HG02678 (cell line): Measurements from ENCODE around the gene COX7A2.

Source experiments
- ATAC-seq: cut with Tn5 transposase; IDR thresholded peaks from one replicate; pipeline ENCODE4 v1.9.1; 2021; ENCODE audit warnings: mild to moderate bottlenecking, moderate library complexity; ENCODE audit not compliant: unreplicated experiment

Gene COX7A2

DNA sequence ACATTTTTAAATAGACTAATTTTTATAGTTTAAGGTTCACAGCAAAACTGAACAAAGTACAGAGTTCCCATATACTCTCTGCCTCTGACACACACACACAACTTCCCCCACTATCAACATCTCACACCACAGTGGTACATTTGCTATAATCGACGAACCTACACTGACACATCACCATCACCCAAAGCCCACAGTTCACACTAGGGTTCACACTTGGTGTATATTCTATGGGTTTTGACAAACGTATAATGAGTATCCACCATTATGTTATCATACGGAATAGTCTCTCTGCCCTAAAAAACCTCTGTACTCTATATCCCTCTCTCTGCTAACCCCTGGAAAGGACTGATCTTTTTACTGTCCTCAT lies 25.4 kb upstream of the COX7A2 start:
- ATAC-seq = no peak

DNA sequence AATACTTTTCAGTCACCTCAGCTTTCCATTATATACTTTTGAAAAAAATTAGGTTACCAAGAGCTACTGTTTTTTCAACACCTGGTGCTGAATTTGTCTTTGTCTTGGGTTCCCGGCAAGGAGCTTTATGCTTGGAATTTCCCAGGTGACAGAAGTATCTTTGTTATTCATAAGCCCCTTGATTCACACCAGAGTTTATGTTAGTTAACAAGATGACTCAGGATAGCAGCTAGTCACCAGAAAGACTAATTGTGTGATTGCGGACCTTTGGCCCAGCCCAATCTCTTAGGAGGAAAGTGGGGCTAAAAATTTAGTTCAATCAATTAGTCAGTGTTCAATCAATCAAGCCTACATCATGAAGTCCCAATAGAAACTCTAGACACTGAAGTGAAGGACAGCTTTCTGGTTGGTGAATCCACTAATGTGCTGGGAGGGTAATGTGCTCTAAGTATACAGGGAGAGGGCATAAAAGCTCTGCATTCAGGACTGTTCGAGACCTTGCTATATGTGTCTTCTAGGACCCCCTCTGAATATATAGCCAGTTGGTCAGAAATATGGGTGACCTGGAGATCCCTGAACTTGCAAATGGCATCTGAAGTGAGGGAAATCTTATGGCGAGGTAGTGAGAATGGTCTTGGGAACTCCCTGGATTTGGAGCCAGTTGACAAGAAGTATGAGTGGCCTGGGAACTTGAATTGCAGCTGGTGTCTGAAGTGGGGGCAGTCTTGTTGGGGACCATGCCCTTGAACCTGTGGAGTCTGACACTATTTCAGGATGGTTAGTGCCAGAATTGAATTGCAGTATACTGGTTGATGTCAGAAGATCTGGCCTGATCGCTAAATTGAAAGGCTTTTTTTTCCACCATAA lies 24.8 kb upstream of the COX7A2 start:
- ATAC-seq = no peak

DNA sequence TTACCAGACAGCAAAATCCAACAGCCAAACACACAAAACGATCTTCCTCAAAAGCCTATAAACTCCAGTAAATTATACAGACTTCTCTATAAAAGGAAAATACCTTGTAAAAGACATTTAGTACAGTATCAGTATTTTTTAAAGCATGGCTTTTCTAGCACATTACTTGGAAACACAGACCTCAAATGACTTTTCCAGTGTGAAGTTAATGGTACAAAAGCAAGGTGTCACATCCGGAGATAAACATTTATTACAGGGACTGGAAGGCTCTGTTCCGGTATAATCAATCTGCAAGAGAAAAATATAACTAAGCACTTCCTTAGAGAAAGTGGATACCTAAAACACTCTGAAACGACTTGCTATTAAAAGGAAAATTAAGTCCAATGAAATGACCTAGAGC lies 23.9 kb upstream of the COX7A2 start:
- ATAC-seq = no peak

DNA sequence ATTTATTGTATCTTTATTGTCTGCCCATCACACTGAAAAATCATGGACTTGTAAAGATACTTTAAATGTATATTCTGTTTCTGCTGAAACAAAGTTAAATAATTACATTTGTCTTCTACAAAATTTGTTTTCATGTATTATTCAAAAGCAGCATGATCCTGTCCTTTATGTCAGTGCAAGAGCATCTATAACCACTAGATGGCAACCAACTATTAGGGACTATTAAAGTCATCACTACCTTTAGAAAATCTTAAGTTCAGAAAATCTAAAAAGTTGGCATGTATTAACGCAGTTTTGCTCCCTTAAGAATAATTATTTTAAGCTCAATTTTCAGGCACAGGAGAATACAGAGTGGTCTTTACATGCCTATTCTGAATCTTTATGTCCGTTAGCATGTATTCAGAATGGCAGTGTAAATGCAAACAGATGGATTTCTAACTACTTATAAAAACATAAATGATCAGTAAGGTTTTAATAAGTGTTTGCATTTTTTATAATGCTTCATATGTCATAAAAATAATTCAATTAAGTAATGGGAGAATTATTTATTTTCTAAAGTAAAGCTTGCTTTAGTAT lies 23.2 kb upstream of the COX7A2 start:
- ATAC-seq = peak; percentile 76

GRCh38 chr6:75263401-75263750 lies 19.8 kb upstream of the COX7A2 start:
- no peak for ATAC-seq

- ATAC-seq = no peak
Measured at GRCh38 chr6:75262716-75263400, 19.3 kb upstream of the COX7A2 start.

DNA sequence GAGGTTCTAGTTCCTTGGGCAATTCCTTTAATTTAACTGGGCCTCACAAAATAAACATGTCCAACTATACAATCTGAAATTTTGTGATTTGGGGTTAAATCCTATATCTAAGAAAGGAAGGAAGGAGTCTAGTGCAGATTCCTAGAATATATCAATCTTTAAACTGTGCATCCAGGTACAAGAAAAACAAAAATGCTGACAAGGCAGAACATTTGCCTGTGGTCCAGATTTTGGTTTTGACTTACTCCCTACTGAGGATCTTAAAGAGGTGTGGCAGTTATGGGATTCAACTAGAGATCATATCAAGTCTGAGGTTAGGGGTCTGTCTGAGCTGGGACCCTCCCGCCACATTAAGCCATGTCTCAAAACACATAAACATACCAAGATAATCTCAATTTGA lies 17.7 kb upstream of the COX7A2 start:
- no peak for ATAC-seq

DNA sequence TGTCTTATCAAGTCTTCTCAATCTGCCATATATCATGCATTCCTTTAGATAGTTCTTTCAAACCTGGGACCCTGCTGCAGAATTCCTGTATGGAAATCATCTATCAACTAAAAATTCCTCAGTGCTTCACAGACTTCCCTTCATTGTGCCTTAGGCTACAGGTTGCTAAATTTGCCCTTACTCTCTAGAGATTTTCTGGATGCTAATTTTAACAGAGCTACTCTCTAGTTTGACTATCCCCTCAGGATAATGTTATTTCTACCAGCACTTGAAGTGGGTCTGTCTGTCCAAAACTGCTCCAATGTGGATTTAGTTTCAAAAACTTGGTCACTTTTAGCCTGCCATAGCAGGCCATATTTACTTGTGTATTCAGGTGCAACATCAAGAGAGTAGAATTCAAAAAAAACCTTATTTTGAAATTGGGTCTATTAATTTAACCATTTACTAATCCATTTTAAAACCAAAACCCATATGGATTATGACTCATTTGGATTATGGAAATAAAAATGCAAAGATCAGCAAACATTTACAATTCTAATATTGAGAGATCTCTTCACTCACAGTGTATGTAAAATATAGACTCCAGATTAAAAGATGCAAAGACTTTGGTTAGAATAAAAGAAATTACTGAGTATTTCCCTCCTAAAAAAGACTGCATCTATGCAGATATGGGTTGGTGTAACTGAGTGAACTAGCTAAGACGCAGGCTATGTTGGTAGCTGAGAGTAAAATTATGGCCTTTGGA lies 13.9 kb upstream of the COX7A2 start:
- no peak for ATAC-seq

DNA sequence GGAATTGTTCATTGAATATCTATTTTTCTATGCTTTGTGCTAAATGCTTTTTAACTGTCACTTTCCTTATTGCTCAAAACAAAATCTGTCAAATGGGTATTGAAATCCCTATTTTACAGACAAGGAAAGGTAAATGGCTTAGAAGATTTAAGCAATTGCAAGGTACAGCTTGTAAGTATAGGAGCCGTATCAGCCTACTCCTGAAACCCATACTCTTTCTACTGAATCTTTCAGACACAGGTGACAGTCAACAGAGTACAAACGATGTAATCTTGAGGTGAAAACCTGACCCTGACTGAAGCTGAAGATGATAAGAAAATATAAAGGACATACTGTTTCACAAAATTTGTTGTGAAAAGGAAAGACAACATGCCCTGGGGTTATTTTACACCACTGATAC lies 7.0 kb upstream of the COX7A2 start:
- ATAC-seq = no peak

DNA sequence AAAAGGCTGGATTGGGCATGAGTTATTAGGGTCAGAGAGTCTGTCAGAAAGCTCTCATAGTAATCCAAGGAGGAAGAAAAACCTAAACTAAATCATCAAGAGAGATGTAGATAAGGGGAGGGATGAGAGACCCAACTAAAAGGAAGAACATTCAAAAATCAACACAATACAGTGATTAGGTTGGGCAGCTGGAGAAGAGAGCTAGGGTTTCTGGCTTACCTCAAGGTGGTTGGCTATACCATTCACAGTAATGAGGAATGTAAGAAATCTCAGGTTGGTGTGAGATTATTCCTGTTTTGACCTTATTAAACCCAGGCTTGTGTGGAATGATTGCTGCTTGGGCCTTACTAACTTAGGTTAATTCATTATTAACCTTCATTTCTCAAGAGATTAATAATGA lies 6.2 kb upstream of the COX7A2 start:
- ATAC-seq = no peak

GRCh38 chr6:75246386-75246785 lies 2.8 kb upstream of the COX7A2 start:
- ATAC-seq = no peak

DNA sequence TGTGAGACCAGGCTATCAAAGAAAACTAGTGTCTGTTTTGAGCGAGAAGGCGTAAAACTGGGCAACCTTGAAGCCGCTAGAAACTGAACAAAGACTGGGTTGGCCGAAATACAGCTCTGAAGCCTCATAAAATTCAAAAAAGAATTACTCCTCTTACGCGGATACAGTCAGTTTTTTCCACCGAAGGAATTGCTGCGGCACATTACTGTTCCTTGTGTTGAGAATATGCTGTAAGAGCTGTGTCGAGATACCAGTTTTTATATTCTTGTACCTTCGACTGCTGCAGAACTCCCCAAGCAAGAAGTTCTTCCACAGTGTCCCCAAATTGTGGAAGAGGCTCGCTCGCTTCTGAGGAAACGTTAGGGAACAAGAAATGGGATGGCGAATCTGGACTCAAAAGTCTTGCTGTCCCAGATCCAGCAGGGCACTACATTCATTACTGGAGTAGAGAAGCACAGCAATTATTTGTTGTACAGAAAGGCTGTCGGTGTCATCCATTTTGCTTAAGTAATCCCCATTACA lies 523 bp upstream of the COX7A2 start:
- peak; percentile 19 for ATAC-seq

GRCh38 chr6:75236630-75237029 lies 7.0 kb downstream of the COX7A2 start:
- ATAC-seq = no peak

DNA sequence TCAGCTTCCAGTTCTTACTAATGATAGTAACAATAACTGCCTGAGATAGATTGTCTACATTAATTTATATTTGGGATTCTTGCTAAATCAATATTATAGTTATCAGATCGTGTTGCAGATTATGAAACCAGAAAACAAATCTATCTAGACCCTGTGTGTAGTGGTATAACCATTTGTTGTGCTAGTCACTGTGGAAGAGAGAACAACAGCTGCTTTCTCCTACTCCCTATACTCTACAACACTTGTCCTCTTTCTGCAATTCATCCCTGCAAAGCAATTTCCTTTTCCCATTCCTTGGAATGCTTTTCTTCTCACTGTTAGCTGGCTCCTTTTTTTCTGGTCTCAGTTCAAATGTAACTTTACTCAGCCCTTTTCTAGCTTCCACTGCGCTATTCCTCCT lies 8.3 kb downstream of the COX7A2 start:
- no peak for ATAC-seq

- no peak for ATAC-seq
Measured at GRCh38 chr6:75234126-75234865, 9.3 kb downstream of the COX7A2 start.

DNA sequence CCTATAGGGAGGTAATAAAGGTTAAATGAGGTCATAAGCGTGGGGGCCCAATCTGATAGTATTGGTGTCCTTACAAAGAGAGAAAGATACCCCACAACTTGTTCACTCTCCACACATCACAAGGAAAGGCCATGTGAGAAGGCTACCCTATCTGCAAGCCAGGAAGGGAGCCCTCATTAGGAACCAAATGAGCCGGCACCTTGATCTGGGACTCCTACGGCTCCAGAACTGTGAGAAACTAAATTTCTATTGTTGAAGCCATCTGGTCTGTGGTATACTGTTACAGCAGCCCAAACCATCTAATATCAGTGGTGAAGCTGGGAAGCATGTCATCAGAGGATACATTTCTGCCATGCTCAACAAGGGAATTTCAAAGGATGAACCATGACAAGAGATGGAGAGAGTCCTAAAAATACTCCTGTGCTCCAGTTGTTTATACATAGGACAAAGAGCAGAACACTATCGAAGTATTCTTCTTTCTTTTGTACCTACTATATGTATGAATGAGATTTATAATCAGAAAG lies 10.4 kb downstream of the COX7A2 start:
- no peak for ATAC-seq

GRCh38 chr6:75230484-75231325 lies 12.9 kb downstream of the COX7A2 start:
- no peak for ATAC-seq

- ATAC-seq = no peak
Measured at GRCh38 chr6:75224303-75224926, 19.2 kb downstream of the COX7A2 start.

DNA sequence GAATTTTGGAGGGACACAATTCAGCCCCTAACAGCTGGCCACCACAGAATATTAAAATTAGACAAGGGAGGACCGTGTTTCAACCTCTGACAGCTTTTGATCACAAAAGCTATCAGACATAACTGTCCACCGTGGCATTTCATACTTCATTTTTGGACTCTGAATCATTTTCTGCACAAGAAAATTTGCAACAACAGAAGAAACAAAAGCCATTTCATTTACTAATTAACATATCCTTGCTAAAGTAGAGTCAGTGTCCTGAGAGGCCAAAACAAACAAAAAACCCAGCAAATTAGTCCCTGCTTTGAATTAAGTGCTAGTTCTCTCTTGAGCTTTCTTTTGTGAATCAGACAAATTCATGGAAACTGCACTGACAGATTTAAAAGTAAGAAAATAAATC lies 20.2 kb downstream of the COX7A2 start:
- no peak for ATAC-seq
